ENCODE results near the gene MISP.

MISP gene

DNA sequence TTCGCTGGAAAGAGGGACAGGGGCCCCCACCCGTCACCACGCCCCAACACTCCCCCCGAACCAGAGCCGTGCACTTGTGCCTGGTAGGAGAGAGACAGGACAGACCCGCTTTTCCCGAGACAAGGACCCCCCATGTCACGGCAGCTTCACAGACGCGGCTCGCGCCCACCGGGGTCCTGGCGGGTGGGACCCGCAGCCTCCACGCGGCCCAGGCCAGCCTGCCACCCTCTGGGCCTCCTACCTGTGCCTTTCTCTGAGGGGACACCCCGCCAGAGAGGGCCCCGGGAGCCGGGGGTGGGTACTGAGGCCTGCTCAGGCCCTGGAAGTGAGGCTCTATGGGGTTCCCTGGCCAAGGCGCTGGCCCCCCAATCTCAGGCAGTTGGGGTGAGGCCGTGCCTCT, 4.0 kb upstream of the MISP start:
- no peak for DNase-seq (ENCODE audit: low read depth)

DNA sequence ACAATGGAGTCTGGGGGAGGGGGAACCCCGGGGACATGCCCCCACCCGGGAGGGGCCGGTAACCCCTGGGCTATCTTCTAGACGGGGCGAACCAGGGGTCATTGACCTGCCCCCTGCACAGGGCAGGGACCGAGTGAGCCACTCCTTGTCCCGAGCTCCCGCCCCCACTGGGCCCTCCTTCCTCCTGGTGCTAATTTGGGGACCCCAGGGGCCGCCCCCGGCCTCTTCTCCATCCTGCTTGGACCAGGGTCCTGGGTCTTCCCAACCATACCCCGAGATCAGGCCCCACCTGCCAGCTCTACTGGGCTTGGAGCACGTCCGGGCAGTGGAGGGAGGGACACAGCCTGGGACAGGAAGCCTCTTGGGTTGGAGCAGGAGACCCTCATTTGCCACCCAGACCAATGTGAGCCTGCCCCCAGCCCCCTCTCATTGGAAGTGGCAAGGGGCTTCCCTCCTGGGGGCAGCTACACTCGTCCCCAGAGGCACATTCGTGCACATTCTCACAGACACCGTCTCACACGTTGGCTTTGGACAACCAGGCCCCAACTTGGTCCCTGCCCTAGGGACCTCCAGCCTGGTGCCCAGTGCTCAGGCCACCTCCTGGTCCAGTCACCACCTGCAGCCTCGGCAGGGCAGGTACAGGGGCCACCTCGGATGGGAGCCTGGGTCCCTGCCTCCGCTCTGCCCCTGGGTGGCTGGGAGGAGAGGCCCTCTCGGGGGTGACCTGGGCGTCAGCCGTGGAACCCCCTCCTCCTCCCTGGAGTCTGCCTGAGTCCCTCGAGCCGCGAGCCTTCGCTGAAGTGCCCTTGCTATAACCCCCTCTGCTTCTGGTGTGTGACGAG, 3.3 kb upstream of the MISP start:
- DNase-seq (ENCODE audit: low read depth) = no peak

DNA sequence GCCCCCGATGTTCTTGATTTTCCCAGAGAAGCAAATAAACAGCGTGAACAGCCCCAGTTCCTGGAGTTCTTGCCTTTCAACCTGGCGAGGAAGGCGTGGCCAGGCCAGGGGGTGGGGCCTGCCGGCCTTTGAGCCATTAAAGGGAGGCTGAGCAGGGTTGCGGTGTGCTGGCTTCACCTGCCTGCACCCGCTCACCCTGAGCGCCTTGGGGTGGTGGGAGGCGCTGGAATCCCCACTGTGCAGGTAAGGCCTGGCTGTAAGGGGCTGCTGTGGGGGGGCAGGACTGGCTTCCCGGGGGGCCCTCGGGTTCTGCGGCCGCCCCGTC, 2.7 kb upstream of the MISP start:
- no peak for DNase-seq (ENCODE audit: low read depth)

DNA sequence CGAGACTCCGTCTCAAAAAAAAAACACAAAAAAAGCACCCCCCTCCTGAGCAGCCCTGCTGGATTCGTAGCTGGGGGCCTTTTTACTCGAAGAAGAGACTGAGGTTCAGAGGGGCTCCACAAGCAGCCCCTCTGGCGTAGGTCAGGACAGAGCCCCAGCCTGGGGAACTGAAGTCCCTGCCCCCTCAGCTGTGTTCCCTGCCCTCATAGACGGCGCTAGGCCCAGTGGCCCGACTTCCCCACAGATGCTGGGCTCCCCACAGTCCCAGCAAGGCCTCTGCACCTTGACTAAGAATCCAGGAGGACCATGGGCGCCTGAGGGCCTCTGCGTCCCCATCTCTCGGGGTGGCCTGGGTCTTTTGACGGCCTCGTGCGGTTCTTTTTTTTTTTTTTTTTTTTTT, 1.1 kb upstream of the MISP start:
- DNase-seq (ENCODE audit: low read depth) = no peak

DNA sequence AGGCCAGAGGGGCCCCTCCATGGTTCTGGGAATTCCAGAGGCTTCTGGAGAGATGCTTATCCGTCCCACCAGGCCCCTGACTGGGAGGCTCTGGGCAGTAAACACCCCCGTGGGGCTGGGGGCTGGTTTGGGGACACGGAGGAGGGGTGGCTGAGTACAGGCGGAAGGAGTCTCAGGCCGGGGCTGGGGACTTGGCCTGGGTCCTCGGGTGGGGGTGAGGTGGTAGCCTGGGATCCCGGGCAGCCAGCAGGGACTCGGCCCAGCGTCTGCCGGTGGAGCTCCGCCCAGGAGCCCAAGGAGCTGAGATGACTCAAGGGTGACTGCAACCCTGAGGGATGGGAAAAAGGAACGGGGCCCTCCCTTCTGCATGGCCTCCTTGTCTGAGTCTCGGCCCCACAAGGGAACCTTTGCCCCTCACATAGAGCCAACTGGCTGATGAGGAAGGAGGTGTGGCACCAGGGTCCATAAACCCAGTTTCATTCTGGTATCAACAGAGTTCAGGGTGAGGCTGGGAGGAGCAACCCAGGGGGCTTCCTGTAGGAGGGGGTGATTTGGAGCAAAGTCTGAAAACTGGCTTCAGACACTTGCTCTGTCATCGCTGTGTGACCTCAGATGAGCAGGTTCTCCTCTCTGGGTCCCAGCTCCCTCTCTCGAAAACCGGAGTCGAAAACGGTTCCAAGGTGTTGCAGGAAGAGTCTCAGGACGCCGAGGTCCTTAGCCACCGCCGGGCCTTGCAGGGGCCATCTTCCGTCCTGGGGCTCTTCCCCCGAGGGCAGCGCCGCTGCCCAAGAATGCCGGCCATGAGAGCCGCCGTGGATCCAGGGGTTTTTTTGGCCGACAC, 809 bp downstream of the MISP start:
- no peak for DNase-seq (ENCODE audit: low read depth)

DNA sequence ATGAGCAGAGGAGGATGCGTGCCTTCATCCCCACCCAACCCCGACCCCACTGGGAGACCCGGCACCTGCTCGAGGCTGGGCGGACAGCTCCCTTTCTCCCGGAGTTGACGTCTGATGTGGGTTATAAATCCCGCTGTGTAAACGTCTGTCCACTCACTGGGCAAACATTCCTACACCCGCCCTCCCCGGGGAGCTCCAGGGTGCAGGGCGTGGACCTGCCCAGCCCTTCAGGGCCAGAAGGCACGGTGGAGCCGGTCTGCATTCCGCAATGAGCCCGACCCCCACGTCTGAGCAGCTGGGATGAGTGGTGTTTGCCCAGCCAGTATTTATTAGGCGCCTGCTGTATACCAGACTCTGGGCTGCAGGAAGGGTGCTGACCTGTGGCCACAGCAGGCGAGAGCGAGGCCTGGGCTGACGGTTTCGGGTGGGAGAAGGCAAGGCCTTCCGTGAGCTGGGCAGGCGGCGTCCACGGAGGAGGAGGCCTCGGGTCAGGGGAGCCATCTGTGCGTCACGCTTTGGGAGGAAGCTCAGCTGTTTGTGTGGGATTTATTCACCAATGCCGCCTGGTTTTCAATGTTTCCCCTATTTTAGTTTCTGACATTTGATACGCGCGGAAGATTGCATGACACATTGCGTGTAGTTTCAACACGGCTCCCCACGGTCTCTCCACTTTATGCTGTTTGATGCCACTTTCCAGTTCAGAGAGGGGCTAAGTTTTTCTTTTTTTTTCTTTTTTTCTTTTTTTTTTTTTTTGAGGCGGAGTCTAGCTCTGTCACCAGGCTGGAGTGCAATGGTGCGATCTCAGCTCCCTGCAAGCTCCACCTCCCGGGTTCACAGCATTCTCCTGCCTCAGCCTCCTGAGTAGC, 2.0 kb downstream of the MISP start:
- DNase-seq (ENCODE audit: low read depth) = no peak

DNA sequence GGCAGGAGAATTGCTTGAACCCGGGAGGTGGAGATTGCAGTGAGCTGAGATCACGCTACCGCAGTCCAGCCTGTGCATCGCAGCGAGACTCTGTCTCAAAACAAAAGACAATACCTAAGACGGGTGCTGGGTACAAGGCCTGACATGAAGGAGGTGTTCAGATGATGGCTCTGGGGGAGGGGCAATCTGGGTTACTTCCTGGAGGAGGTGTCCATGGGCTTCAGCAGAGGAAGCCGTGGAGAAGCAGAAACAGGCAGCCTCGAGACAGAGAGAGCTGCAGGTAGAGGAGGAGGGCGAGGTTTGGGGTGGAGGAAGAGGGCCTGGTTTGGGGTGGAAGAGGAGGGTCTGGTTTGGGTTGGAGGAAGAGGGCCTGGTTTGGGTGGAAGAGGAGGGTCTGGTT, 3.6 kb downstream of the MISP start:
- no peak for DNase-seq (ENCODE audit: low read depth)

DNA sequence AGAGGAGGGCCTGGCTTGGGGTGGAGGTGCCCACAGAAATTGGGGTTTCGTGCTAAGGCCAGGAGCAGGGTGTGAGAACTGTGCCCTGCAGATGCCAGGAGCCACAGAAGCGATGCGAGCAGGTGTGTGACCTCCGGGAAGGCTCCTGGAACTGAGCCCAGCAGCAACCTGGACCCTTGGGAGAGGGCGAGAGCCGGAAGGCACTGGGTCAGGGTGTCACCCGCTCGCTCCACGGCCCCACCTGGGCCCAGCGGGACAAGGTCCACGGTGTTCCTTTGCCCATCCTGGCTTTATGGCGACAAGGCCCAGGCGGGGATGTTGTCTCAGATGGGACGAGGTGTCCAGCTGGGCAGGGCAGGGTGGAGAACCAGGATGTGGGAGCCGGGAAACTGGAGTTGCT, 4.2 kb downstream of the MISP start:
- no peak for DNase-seq (ENCODE audit: low read depth)

DNA sequence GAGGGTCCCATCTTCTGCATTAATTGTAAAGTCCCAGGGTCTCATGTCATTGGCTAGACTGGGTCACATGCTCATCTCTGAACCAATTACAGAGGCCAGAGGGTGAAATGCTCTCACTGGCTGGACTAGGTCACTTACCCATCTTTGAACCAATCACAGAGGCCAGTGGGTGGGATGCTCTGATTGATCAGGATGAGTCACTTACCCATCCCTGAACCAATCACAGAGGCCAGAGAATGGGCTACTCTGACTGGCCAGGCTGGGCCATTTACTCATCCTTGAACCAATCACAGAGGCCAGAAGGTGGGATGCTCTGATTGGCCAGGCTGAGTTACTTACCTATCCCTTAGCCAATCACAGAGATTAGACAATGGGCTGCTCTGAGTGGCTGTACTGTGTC, 5.3 kb downstream of the MISP start:
- DNase-seq (ENCODE audit: low read depth) = no peak

DNA sequence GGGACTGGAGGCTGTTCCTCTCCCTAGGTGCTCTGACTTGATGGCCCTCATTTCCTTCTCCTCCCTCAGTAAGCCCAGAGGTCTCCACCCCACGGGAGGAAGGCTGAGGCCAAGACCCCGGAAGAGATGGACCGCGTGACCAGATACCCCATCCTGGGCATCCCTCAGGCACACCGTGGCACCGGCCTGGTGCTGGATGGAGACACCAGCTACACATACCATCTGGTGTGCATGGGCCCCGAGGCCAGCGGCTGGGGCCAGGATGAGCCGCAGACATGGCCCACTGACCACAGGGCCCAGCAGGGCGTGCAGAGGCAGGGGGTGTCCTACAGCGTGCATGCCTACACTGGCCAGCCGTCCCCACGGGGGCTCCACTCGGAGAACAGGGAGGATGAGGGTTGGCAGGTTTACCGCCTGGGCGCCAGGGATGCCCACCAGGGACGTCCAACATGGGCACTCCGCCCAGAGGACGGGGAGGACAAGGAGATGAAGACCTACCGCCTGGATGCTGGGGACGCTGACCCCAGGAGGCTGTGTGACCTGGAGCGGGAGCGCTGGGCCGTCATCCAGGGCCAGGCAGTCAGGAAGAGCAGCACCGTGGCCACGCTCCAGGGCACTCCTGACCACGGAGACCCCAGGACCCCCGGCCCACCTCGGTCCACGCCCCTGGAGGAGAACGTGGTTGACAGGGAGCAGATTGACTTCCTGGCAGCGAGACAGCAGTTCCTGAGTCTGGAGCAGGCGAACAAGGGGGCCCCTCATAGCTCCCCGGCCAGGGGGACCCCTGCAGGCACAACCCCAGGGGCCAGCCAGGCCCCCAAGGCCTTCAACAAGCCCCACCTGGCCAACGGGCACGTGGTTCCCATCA, 6.1 kb downstream of the MISP start:
- DNase-seq (ENCODE audit: low read depth) = no peak

DNA sequence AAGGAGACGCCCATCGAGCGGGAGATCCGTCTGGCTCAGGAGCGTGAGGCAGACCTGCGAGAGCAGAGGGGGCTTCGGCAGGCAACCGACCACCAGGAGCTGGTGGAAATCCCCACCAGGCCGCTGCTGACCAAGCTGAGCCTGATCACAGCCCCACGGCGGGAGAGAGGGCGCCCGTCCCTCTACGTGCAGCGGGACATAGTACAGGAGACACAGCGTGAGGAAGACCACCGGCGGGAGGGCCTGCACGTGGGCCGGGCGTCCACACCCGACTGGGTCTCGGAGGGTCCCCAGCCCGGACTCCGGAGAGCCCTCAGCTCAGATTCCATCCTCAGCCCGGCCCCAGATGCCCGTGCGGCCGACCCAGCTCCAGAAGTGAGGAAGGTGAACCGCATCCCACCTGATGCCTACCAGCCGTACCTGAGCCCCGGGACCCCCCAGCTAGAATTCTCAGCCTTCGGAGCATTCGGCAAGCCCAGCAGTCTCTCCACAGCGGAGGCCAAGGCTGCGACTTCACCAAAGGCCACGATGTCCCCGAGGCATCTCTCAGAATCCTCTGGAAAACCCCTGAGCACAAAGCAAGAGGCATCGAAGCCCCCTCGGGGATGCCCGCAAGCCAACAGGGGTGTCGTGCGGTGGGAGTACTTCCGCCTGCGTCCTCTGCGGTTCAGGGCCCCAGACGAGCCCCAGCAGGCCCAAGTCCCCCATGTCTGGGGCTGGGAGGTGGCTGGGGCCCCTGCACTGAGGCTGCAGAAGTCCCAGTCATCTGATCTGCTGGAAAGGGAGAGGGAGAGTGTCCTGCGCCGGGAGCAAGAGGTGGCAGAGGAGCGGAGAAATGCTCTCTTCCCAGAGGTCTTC, 7.1 kb downstream of the MISP start:
- no peak for DNase-seq (ENCODE audit: low read depth)

DNA sequence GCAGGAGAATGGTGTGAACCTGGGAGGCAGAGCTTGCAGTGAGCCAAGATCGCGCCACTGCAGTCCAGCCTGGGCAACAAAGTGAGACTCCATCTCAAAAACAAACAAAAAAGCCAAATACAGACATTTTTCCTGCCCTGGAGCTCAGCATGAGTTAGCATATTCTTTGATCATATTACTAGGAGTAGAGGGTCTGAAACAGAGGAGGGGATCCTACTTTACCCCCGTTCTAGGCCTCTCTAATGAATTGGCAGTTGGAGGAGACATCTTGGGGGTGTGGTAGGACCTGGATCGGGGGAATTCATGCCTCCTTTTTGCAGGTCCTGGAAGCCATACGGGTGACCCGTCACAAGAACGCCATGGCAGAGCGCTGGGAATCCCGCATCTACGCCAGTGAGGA, 12.3 kb downstream of the MISP start:
- DNase-seq (ENCODE audit: low read depth) = no peak

DNA sequence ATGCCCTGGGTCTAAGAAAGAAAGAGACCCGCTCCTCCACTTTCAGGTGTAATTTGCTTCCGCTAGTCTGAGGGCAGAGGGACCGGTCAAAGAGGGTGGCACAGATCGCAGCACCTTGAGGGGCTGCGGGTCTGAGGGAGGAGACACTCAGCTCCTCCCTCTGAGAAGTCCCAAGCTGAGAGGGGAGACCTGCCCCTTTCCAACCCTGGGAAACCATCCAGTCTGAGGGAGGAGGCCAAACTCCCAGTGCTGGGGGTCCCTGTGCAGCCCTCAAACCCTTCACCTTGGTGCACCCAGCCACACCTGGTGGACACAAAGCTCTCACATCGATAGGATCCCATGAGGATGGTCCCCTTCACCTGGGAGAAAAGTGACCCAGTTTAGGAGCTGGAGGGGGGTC, 13.0 kb downstream of the MISP start:
- DNase-seq (ENCODE audit: low read depth) = no peak

DNA sequence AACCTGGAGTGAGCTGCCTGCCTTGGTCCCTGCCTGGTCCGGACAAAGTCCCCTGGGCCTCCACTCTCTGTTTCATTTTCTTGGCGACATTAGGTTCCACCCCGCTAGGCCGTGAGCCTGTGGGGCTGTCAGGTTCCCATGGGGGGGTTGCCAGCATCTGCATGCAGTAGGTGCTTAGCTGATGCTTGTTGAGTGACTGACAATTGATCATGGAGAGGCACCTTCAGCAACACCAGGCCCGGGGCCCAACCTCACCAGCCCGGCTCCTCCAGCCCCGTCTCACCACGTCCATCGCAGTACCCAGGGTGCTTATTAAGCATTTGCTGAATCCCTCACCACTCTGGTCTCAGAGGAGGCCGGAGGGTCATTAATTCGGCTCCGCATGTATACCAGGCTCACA, 13.4 kb downstream of the MISP start:
- DNase-seq (ENCODE audit: low read depth) = no peak

DNA sequence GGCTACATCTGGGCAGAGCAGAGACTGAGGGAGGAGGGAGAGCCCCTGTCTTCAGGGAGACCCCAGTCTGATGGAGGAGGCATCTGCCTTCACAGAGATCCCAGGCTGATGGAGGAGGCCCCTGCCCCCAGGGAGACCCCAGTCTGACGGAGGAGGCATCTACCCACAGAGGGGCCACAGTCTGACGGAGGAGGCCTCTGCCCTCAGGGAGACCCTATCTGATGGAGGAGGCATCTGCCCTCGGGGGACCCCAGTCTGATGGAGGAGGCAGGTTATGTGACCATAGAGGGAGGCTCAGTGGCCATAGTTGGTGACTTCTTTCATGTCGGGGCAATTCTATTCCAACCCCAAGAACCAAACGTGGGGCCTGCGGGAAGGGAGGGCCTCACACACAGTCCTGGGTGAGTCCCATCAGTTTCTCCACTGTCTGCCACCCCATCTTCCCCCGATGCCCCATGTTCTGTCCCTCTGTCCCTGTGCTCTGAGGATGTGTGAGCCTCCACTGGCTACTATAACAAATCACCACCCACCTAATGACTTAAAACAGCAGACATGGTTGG, 14.3 kb downstream of the MISP start:
- DNase-seq (ENCODE audit: low read depth) = no peak

DNA sequence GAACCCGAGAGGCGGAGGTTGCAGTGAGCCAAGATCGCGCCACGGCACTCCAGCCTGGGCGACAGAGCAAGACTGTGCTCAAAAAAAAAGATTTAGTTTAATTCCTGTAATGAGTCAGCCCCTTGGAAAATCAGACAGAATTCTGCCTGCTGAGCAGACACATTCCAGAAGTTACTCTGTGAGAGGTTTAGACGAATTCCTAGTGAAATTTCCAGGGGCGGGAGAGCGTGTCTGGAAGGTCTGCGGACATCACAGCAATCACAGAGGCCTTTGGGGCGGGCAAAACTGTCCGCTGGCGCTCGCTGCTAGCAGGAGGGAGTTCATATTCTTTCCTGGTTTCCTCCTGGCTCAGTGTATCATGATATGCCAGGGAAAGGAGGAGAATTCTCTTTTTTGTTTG, 17.5 kb downstream of the MISP start:
- DNase-seq (ENCODE audit: low read depth) = no peak

DNA sequence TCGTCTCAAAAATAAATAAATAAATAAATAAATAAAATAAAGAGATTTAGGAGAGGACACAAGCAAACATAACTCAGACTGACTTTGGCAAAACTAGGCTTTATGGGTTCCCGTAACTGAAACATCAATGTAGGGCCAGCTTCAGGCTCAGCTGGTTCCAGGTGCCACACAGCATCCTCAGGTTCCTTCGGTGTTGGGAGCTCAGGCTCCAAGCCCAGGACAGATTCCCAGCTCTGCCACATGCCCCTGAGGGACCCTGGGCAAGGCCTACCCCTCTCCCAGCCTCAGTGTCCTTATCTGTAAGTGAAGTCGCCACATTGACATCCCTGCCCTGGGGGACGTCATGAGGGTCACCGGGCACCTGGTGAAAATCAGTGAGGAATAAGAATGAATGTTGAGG, 18.7 kb downstream of the MISP start:
- no peak for DNase-seq (ENCODE audit: low read depth)

DNA sequence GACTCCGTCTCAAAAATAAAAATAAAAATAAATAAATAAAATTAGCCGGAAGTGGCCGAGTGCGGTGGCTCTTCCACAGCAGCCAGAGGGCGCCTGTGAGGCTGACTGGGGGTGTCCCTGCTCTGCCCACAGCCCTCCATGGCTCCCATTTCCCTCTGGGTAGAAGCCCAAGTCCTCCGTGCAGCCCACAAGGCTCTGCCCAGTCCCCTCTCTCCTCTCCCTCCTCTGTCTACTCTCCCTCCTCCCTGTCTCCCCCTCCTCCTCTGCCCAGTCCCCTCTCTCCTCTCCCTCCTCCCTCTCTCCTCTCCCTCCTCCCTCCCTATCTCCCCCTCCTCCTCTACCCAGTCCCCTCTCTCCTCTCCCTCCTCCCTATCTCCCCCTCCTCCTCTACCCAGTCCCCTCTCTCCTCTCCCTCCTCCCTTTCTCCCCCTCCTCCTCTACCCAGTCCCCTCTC, 20.4 kb downstream of the MISP start:
- no peak for DNase-seq (ENCODE audit: low read depth)

DNA sequence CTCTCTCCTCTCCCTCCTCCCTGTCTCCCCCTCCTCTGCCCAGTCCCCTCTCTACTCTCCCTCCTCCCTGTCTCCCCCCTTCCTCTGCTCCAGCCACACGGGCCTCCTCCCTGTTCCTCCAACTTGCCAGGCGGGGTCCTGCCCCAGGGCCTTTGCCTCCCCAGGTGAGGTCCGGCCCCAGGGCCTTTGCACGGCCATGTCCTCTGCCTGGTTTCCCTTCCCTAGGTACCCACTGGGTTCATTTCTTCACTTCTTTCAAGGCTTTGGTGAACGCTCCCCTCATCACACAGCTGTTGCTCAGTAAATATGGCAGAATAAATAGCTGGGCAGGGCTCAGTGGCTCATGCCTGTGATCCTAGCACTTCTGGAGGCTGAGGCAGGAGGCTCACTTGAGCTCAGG, 21.2 kb downstream of the MISP start:
- DNase-seq (ENCODE audit: low read depth) = no peak

DNA sequence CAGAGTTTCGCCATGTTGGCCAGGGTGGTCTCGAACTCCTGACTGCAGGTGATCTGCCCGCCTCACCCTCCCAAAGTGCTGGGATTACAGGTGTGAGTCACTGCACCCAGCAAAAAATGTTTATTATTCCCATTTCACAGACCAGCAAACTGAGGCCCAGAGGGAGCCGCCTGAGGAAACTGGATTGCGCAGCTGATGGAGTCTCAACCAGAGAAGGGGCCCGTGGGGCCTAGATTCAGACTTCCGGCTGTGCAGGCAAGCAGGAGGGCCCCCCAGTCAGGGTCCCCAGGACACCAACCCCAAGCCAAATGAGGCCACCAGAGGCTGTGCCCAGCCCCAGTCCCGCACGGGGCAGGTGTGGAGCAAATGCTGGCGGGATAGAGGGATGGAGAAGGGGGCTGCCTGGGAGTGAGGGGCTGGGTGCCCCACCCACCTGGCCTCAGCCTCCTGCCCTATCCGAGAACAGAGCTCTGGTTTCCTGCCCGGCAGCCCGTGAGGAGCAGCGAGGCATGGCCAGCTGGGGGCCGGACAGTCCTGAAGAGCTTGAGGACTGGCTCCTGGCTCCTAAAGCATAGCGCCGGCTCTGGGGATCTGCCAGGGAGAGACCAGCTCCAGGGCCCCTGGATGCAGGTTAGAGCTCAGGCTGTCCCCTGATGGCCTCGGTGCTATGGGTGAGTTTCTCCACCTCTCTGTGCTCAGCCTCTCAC, 22.0 kb downstream of the MISP start:
- no peak for DNase-seq (ENCODE audit: low read depth)

Measured in non-pigmented ciliary epithelial cell (primary cell).